DOHH2 (cell line): Measurements from ENCODE around the gene ZNF609.

Source experiments
- EZH2phosphoT487 ChIP-seq: fragments of 200-600 bp; sonication (generic); IDR thresholded peaks from 2 replicates; pipeline ENCODE4 v1.6.1; 2017; ENCODE audit warnings: borderline replicate concordance, mild to moderate bottlenecking, antibody characterized with exemption, low read length, moderate library complexity, mixed read lengths
- TF ChIP-seq, protein P1 (sequence below): fragments of 200-600 bp; sonication (generic); IDR thresholded peaks from one replicate; pipeline ENCODE4 v1.5.1; 2014; ENCODE audit warnings: antibody characterized with exemption, mild to moderate bottlenecking, low read depth, low read length; ENCODE audit not compliant: poor library complexity, severe bottlenecking

DNA sequence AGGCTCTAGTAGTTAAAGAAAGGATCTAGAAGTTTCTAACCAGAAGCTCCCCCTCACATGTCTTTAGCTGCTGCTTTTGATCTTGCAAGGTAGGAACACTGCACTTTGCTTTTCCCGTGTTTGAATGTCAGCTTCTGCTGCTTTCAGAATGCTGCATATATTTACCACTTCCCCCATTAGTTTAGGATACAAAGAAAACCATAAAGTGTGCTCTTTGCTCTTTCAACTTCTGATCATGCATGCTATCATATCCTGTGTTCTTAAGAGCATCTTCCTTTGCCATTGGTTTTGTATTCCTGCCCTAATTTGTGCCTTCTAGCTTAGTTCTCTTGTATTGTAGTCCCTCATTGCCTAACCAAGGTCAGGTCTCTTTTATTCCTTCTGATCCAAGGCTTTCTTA is 43.3 kb downstream of the ZNF609 start:
- TF ChIP-seq, protein P1, sequence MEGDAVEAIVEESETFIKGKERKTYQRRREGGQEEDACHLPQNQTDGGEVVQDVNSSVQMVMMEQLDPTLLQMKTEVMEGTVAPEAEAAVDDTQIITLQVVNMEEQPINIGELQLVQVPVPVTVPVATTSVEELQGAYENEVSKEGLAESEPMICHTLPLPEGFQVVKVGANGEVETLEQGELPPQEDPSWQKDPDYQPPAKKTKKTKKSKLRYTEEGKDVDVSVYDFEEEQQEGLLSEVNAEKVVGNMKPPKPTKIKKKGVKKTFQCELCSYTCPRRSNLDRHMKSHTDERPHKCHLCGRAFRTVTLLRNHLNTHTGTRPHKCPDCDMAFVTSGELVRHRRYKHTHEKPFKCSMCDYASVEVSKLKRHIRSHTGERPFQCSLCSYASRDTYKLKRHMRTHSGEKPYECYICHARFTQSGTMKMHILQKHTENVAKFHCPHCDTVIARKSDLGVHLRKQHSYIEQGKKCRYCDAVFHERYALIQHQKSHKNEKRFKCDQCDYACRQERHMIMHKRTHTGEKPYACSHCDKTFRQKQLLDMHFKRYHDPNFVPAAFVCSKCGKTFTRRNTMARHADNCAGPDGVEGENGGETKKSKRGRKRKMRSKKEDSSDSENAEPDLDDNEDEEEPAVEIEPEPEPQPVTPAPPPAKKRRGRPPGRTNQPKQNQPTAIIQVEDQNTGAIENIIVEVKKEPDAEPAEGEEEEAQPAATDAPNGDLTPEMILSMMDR: no peak
- TF ChIP-seq EZH2phosphoT487: no peak
